SK-MEL-5 (cell line): ENCODE results near the gene DEPP1. TPM values are rescaled to one million over a fixed set of nuclear protein-coding genes. Genes with fewer than 3 reads are reported as not detected.
A peak's percentile ranks its signal among the peaks of the same experiment; 100 is the strongest.

Experiments
- DNase-seq: peaks from one replicate; pipeline ENCODE4 v3.0.0-alpha.2; 2016; ENCODE audit warnings: low read depth, low spot score
- in situ Hi-C: cut with HindIII; loops from 2 replicates; pipeline ENCODE4 v1.10.0; 2016; ENCODE audit warnings: low sequenced_read_pairs, high pct_unique_total_duplicates, low pct_unique_long_range_greater_than_20kb
- total RNA-seq: library from RNA; depleted of rRNA; stranded (reverse); fragments of >200 nt; shearing (Covaris generic); gene quantifications from 2 replicates; pipeline ENCODE4 v1.2.3, GENCODE V29; 2014; rRNA removed

The DEPP1 gene
- total RNA-seq, 1 experiment from 2014 or later = 0.71 TPM

DNA sequence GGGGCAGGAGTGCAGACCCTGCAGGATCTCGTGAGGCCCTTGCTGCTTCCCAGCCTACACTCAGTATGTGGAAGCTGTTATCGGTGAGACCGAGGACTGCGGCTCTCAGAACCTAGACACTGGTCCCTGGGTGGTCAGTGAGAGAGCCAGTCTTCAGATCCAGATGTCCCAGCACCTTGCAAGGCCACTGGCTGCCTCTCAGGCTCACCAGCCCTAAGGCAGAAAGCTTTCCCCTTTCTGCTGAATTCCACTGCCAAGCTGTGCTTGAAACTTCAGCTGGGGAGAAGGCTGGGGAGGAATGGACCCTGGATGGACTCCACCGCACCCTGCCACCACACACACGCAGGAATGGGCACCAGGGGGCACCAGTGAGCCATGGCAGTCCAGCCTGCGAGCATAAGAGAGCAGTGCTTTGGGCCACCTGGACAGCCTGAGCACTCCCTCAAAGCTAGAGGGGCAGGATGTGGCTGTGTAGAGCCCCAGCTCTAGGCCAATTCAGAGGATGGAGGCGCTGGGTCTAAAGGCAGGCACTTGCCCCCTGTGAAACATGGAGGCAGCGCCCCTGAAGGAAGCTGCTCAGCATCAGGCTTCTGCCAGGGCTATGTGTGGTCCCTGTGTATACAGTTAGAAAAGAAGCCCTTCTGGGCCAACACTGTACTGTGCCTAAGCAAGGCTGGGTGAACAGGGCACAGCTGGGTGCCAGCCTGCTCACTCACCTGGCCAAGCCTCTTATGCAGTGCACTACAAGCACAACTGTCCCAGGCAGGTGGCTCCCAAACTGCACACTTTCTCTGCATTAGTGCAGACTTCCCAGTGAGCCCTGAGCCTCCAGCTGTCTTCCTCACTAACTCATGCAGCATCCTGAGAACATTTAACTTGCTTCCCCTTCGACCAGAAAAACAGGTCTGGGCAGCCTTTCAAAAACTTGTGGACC lies 45.8 kb downstream of the DEPP1 start:
- in situ Hi-C loops = no loop called here
- peak; percentile 78 for DNase-seq

DNA sequence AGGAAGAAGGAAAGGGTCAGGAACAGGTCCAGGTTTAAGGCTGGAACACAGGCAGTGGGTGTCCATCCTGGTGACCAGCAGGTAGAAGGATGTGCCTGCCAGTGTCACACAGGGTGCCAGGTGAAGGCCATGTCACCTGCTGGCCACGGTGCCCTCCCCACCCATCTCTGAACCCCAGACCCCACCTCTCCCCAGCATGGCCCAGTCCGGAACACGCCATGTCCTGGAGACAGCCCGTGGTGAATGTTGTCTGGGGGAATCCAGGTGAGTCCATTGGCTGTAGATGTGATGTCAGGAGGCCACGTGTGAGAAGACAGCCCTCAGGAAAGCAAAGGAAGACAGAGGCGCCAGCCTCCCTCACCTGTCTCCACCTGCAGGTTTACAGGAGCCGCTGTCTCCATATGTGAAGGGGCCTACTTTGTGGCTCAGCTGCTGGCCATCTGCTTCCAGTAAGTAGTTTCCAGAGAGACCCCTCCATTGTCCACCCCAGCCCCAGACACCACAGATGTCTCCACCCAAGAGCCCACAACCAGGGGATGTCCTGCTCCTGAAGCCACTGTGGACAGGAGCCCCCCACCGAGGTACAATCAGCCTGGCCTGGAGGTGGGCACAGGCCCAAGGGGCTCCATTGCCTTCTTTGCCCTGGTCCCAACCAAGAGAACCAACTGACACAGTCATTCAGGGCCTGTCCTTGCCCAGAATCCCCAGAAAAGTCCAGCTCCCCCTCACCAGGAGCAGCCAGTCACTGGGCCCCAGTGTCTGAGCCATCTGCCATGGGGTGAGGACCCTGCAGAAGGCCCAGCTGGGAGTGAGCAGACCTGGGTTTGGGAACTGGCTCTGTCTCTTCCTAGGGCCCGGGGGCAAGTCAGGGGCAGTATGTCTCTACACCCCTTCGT lies 46.7 kb downstream of the DEPP1 start:
- DNase-seq = no peak
- in situ Hi-C loops = no loop called here

DNA sequence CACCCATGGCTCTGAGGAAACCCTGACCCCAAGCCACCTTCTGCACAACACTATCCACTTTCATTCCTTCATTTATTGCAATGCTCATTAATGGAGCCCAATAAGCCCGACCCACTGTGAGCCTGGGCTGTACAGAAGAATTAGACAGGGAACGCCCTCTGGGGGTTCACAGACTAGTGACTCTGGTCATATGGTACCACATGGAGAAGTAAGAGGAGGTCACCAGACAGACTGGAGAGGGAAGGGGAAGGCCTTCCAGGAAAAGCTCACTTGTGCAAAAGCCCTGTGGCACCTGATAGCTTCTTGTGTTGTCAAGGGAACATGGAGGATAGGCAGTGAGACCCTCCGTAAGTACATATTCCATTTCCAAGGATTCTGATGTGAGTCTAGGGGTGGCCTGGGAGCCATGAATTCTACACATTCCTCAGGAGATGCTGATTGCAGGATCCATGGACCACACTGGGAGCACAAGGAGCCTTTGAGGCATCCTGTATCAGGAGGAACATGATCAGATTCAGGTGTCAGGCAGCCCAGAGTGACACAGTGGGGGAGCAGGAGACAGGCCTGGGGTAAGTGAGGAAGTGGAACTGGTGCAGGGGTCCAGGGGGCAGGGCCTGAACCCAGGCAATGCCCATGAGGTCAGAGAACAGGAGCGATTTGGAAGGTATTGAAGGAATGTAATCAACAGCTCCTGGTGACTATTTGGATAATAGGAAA lies 47.5 kb downstream of the DEPP1 start:
- DNase-seq = no peak
- in situ Hi-C loops = no loop called here

DNA sequence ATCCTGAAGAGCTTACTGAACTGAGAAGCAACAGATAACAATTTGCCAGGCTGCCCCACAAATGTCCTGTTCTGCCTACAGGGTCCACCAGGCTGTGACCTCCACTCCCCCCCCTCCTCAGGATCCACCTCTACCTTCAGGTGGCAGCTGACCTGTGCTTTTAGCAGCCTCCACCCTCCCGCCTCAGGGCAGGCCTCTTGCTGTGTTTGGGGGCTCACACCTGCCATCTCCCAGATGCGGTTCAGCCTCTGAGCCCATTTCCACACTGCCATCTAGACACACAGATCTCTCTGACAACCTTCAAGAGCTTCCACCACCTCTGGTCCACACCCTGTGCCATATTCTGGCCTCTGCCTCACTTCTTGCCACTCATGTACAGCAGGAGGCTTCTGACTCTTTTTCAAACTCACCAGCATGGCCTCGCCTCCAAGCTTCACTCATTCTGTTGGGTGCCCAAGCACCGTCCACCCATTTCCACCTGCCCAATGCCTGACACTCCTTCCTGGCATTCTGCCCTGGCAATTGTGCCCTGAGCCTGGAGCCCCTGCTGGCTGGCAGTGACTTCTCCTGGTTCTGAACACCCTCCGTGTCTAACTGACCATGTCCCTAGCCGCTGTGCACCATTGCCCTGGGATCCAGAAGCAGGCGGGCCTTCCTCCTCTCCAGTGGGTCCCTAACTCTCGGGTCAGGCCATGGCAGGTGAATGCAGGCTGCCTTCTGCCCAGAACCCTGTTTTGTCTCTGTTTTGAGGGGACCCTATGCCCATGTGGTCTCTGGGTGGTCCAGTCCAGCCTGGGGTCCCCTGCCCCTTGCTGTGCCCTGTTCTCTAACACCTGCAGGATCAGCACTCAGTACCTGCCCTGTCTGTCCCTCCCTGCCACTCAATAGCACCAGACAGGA lies 49.0 kb downstream of the DEPP1 start:
- DNase-seq = no peak
- in situ Hi-C loops = no loop called here

DNA sequence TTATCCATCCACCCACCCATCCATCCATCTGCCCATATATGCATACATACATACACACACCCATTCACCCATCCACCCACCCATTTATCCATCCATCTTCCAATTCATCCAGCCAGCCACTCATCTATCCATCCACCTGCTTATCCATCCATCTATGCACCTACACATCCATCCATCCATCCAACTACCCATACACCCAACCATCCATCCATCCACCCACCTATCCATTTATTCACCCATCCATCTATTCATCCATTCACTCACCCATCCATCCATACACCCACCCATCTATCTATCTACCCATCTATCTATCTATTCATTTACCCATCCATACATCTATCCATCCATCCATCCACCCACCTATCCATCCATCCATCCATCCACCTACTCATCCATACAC lies 50.1 kb downstream of the DEPP1 start:
- in situ Hi-C loops = no loop called here
- no peak for DNase-seq

DNA sequence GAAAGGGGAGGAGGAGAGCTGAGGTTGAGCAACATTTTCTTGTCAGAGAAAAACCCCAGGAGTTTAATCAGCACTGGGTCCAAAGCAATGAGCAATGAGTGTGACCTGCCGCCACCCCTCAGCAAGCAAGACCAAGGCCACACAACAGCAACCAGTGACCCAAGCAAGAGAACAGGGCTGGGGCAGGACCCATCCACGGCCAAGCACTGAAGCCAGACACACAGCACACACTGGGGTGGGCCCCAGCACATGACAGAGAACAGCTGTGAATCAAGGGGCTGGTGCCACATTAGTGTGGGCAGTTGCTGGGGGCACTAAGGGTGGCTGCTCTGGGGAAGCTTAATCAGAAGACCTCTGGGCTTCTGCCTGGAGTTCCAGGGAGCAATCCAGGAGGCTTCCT lies 51.3 kb downstream of the DEPP1 start:
- DNase-seq = no peak
- in situ Hi-C loops = no loop called here

DNA sequence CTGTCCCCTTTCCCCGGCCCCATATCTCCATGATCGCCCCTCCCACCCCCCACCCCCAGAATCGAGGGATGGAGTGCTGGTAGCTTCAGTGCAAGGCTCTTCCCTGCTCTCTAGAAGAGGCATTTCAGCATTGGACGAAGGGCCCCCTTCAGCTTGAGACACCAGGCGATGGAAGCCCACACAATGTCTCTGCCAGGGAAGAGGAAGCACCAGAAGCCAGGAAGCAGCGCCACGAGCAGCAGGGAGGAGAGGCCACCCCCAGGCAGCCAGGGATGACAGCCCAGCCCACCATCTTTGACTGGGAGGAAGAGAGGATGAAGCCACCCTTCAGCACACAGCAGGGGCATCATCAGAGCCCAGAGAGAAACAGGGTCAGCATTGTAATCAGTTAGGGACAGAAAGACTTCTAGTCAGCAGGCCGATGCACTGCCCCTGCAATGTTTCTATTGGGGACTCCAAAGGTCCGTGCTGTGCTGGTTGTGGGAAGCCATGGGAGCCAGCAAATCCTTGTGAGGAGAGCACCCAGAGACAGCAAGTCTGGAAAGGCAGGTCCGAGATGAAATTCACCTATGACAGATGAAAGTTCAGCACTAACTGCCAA lies 51.8 kb downstream of the DEPP1 start:
- no peak for DNase-seq
- in situ Hi-C loops = no loop called here

Other genes with a start within 250 kb of the DEPP1 start
- not detected in 2 replicates for gene TMEM72, start 67.5 kb downstream of the DEPP1 start, total RNA-seq
- 1.8 and 2.1 TPM in 2 replicates for gene RASSF4, start 19.0 kb downstream of the DEPP1 start, total RNA-seq
- 5.5 and 5.6 TPM in 2 replicates for gene ZNF22, start 22.1 kb upstream of the DEPP1 start, total RNA-seq